Suprapubic skin (tissue), 3 donors: Measurements from ENCODE around the gene ABCA6.

Experiments used
- CTCF ChIP-seq, 2 donors: fragments of 200-600 bp in 1 of 2; fragments of 450-650 bp in 1 of 2; sonication (generic) in 1 of 2; IDR thresholded peaks; one replicate each; pipeline ENCODE4 v1.5.1; 2016 to 2019; ENCODE audit warnings: antibody characterized with exemption in 2 of 2, mild to moderate bottlenecking in 1 of 2, moderate library complexity in 1 of 2
- EP300 ChIP-seq: sonication (generic); formaldehyde crosslinking; IDR thresholded peaks from one replicate; pipeline ENCODE4 v1.6.1; 2017; ENCODE audit warnings: antibody characterized with exemption
- POLR2A ChIP-seq, 2 donors: fragments of 450-650 bp; IDR thresholded peaks; one replicate each; pipeline ENCODE4 v1.6.1; 2017; ENCODE audit warnings: antibody characterized with exemption in 2 of 2, mild to moderate bottlenecking in 2 of 2, moderate library complexity in 2 of 2

DNA sequence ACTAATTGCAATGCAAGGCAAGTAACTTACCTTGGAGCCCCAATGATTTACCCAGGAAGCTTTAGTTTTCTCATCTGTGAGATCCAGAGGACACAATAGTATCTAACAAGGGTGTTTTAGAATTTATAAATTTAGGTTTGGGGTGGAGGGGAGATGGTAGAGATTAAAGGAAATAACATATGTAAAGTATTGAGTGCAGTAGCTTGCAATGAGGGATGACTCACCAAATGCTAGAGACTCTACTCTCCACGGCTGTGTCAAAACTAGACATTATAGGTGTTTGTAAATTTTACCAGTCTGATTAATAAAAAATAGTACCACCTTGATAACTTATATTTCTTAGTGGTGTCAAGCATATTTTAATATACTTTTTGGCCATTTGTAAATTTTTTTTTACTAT is 77.2 kb downstream of the ABCA6 start:
- TF ChIP-seq CTCF (IDR thresholded peaks at IDR 0.05) (no peak), EP300 (no peak), POLR2A (IDR thresholded peaks at IDR 0.05) (no peak)
